WTC11 (cell line): ENCODE results near the gene KIRREL3. TPM values are rescaled to one million over a fixed set of nuclear protein-coding genes. Genes with fewer than 3 reads are reported as not detected.

Source experiments
- ATAC-seq: fragments of 200-7000 bp; cut with Tn5 transposase; 2 replicates; pipeline ENCODE4 v1.10.0; 2021; ENCODE audit warnings: mild to moderate bottlenecking, moderate library complexity
- CTCF ChIA-PET: fragments of 300-600 bp; sonication (Branson Sonifier 250); formaldehyde crosslinking; loops from one replicate; lab custom pipeline; 2021; ENCODE audit warnings: antibody characterized with exemption; lab: Charles Lee
- POLR2A ChIA-PET: fragments of 350-600 bp; sonication (Branson Sonifier 250); formaldehyde crosslinking; loops from one replicate; lab custom pipeline; 2021; ENCODE audit warnings: antibody characterized with exemption; lab: Charles Lee
- DNase-seq: peaks from one replicate; pipeline ENCODE4 v3.0.0; 2021; ENCODE audit warnings: low spot score
- H3K27ac Mint-ChIP-seq: 2 replicates; pipeline ENCODE4 v1.8.0; 2021; ENCODE audit warnings: mixed read lengths
- H3K27me3 Mint-ChIP-seq: 2 replicates; pipeline ENCODE4 v1.8.0; 2021; ENCODE audit warnings: low read depth, mild to moderate bottlenecking, moderate library complexity, mixed read lengths
- H3K36me3 Mint-ChIP-seq: 2 replicates; pipeline ENCODE4 v1.8.0; 2021; ENCODE audit warnings: mixed read lengths
- H3K4me1 Mint-ChIP-seq: 2 replicates; pipeline ENCODE4 v1.8.0; 2022; ENCODE audit warnings: mixed read lengths
- H3K4me3 Mint-ChIP-seq: 2 replicates; pipeline ENCODE4 v1.8.0; 2021; ENCODE audit warnings: mild to moderate bottlenecking, moderate library complexity, mixed read lengths
- H3K9me3 Mint-ChIP-seq: 2 replicates; pipeline ENCODE4 v1.8.0; 2021; ENCODE audit warnings: mixed read lengths
- AFF4 ChIP-seq: sonication (generic); formaldehyde crosslinking; IDR thresholded peaks from 2 replicates; pipeline ENCODE4 v1.8.1; 2023; ENCODE audit warnings: mild to moderate bottlenecking, missing genetic modification reagents, borderline replicate concordance
- ATF3 ChIP-seq: sonication (generic); formaldehyde crosslinking; conservative IDR thresholded peaks from 2 replicates; pipeline ENCODE4 v1.8.1; 2022; ENCODE audit warnings: mild to moderate bottlenecking, missing genetic modification reagents
- ATF6 ChIP-seq: sonication (generic); formaldehyde crosslinking; IDR thresholded peaks from 2 replicates; pipeline ENCODE4 v1.8.1; 2023; ENCODE audit warnings: mild to moderate bottlenecking, missing genetic modification reagents
- CBFB ChIP-seq: sonication (generic); formaldehyde crosslinking; IDR thresholded peaks from 2 replicates; pipeline ENCODE4 v1.8.1; 2022; ENCODE audit warnings: mild to moderate bottlenecking, low read depth, missing genetic modification reagents
- CDX4 ChIP-seq: fragments of 250-450 bp; sonication (Bioruptor Pico); IDR thresholded peaks from 2 replicates; pipeline ENCODE4 v1.9.0; 2021; ENCODE audit warnings: moderate library complexity, mild to moderate bottlenecking, inconsistent platforms, borderline replicate concordance
- CREB1 ChIP-seq: sonication (generic); formaldehyde crosslinking; IDR thresholded peaks from 2 replicates; pipeline ENCODE4 v1.8.0; 2023; ENCODE audit warnings: mild to moderate bottlenecking, missing genetic modification reagents
- E2F1 ChIP-seq: sonication (generic); formaldehyde crosslinking; IDR thresholded peaks from 2 replicates; pipeline ENCODE4 v1.8.0; 2022; ENCODE audit warnings: mild to moderate bottlenecking, missing genetic modification reagents
- ETV6 ChIP-seq: sonication (generic); formaldehyde crosslinking; IDR thresholded peaks from 2 replicates; pipeline ENCODE4 v1.8.1; 2022; ENCODE audit warnings: mild to moderate bottlenecking, missing genetic modification reagents
- FOXK1 ChIP-seq: sonication (generic); formaldehyde crosslinking; IDR thresholded peaks from 2 replicates; pipeline ENCODE4 v1.8.0; 2022; ENCODE audit warnings: mild to moderate bottlenecking, moderate library complexity, missing genetic modification reagents
- FOXP1 ChIP-seq: sonication (generic); formaldehyde crosslinking; IDR thresholded peaks from 2 replicates; pipeline ENCODE4 v1.8.0; 2022; ENCODE audit warnings: missing genetic modification reagents, mild to moderate bottlenecking, moderate library complexity, borderline replicate concordance
- GTF2I ChIP-seq: fragments of 250-450 bp; sonication (Bioruptor Pico); conservative IDR thresholded peaks from 2 replicates; pipeline ENCODE4 v1.4.0; 2021; ENCODE audit warnings: mild to moderate bottlenecking
- HMGXB4 ChIP-seq: sonication (generic); formaldehyde crosslinking; IDR thresholded peaks from 2 replicates; pipeline ENCODE4 v1.8.1; 2023; ENCODE audit warnings: mild to moderate bottlenecking, moderate library complexity, missing genetic modification reagents
- IRF1 ChIP-seq: sonication (generic); formaldehyde crosslinking; IDR thresholded peaks from 2 replicates; pipeline ENCODE4 v1.8.0; 2023; ENCODE audit warnings: missing genetic modification reagents
- MAX ChIP-seq: sonication (generic); formaldehyde crosslinking; IDR thresholded peaks from 2 replicates; pipeline ENCODE4 v1.8.0; 2022; ENCODE audit warnings: mild to moderate bottlenecking, missing genetic modification reagents
- MYBL2 ChIP-seq: sonication (generic); formaldehyde crosslinking; IDR thresholded peaks from 2 replicates; pipeline ENCODE4 v1.8.1; 2023; ENCODE audit warnings: mild to moderate bottlenecking, moderate library complexity, missing genetic modification reagents
- NFE2L1 ChIP-seq: sonication (generic); formaldehyde crosslinking; IDR thresholded peaks from 2 replicates; pipeline ENCODE4 v1.8.1; 2023; ENCODE audit warnings: missing genetic modification reagents
- RELA ChIP-seq: sonication (generic); formaldehyde crosslinking; IDR thresholded peaks from 2 replicates; pipeline ENCODE4 v1.8.1; 2022; ENCODE audit warnings: missing genetic modification reagents, mild to moderate bottlenecking, borderline replicate concordance
- SP1 ChIP-seq: sonication (generic); formaldehyde crosslinking; conservative IDR thresholded peaks from 2 replicates; pipeline ENCODE4 v1.8.1; 2022; ENCODE audit warnings: missing genetic modification reagents
- TEAD1 ChIP-seq: sonication (generic); formaldehyde crosslinking; IDR thresholded peaks from 2 replicates; pipeline ENCODE4 v1.8.0; 2022; ENCODE audit warnings: mild to moderate bottlenecking, missing genetic modification reagents
- USF1 ChIP-seq: sonication (generic); formaldehyde crosslinking; IDR thresholded peaks from 2 replicates; pipeline ENCODE4 v1.8.0; 2022; ENCODE audit warnings: mild to moderate bottlenecking, missing genetic modification reagents
- ZNF423 ChIP-seq: fragments of 250-450 bp; sonication (Bioruptor Pico); IDR thresholded peaks from 2 replicates; pipeline ENCODE4 v2.1.2; 2022; ENCODE audit warnings: mild to moderate bottlenecking, moderate library complexity
- total RNA-seq: library from RNA; stranded (reverse); gene quantifications from 3 replicates; pipeline ENCODE4 v1.2.3, GENCODE V29; 2021

KIRREL3 gene
- total RNA-seq, 1 experiment from 2014 or later = 0.59 TPM

GRCh38 chr11:126417091-126417862 is 583.3 kb downstream of the KIRREL3 start (continued):
- TF ChIP-seq ATF6 (CRISPR knock-in tag) = no peak
- no peak for TF ChIP-seq TEAD1 (CRISPR knock-in tag)
- no peak for TF ChIP-seq IRF1 (CRISPR knock-in tag)

- Mint-ChIP-seq H3K36me3 (peaks cover 3% of the 10 kb centered on the region; the same call in 1 of the 2 replicates), H3K4me3 (peak overlapping the region; percentile 50), H3K27ac (no peak overlapping the region), H3K27me3 (peaks cover 8% of the 10 kb centered on the region), H3K9me3 (no peaks in the 10 kb centered on the region), H3K4me1 (peaks cover 14% of the 10 kb centered on the region)
- CTCF ChIA-PET = interaction anchor here (1.0 to 2.1 kb wide), 8 partner anchors 9 to 573 kb away, joined by 3 to 12 read pairs (median 6); no protein-coding TSS in a partner anchor
- DNase-seq = peak; percentile 83
- peak; percentile 97 for ATAC-seq
- POLR2A ChIA-PET = interaction anchor here (1.6 kb wide), 1 partner anchor 109 kb away, joined by 3 read pairs; no protein-coding TSS in a partner anchor
- TF ChIP-seq HMGXB4 (CRISPR knock-in tag) (peak; percentile 73; the same call in 1 of the 2 replicates), GTF2I (CRISPR knock-in tag) (no peak), ETV6 (CRISPR knock-in tag) (0 out of 2 replicates have a peak, but pooled peaks have one; percentile 44), MYBL2 (0 out of 2 replicates have a peak, but pooled peaks have one; percentile 72), RELA (CRISPR knock-in tag) (peak; percentile 51; the same call in 1 of the 2 replicates), TEAD1 (CRISPR knock-in tag) (peak; percentile 32; the same call in 1 of the 2 replicates), FOXP1 (peak; percentile 82; the same call in 1 of the 2 replicates), E2F1 (CRISPR knock-in tag) (no peak), USF1 (CRISPR knock-in tag) (peak; percentile 48; the same call in 1 of the 2 replicates), MAX (CRISPR knock-in tag) (peak; percentile 93), CBFB (CRISPR knock-in tag) (0 out of 2 replicates have a peak, but pooled peaks have one; percentile 58), CDX4 (no peak), CREB1 (peak; percentile 82; the same call in 1 of the 2 replicates), ZNF423 (CRISPR knock-in tag) (no peak), FOXK1 (CRISPR knock-in tag) (peak; percentile 46; the same call in 1 of the 2 replicates), AFF4 (CRISPR knock-in tag) (0 out of 2 replicates have a peak, but pooled peaks have one; percentile 56), SP1 (peak; percentile 61; the same call in 1 of the 2 replicates), ATF3 (no peak), NFE2L1 (peak; percentile 50; the same call in 1 of the 2 replicates)
Observed at GRCh38 chr11:126416542-126417090, 584.0 kb downstream of the KIRREL3 start.
